Activated CD4-positive, alpha-beta T cell treated with anti-CD3 and anti-CD28 coated beads, Interleukin-2, Interleukin-6, amounts not matched to agents 100 ng/mL and 50 ng/mL, durations not matched to agents 16 hours and 8 hours (primary cell): ENCODE results near the gene FAM47E.

Experiments
- DNase-seq: peaks from one replicate; pipeline ENCODE4 v3.0.0-alpha.2; 2020

Gene FAM47E

GRCh38 chr4:76251441-76252270, at the start of gene FAM47E:
Gene FAM47E (plus strand): TSS chr4:76251721. CDS start chr4:76251747, 26 bp downstream.
- DNase-seq: peak; percentile 27

- no peak for DNase-seq
Observed at GRCh38 chr4:76203541-76203940, 48.0 kb upstream of the FAM47E start.

GRCh38 chr4:76204936-76205335, 46.6 kb upstream of the FAM47E start:
- DNase-seq: no peak

- DNase-seq: no peak
Observed at GRCh38 chr4:76205476-76205875, 46.0 kb upstream of the FAM47E start.

GRCh38 chr4:76206222-76206942, 45.1 kb upstream of the FAM47E start:
- DNase-seq: no peak

GRCh38 chr4:76207549-76207948, 44.0 kb upstream of the FAM47E start:
- DNase-seq: no peak

- no peak for DNase-seq
Observed at GRCh38 chr4:76208005-76208765, 43.3 kb upstream of the FAM47E start.

- DNase-seq: no peak
Observed at GRCh38 chr4:76209881-76210280, 41.6 kb upstream of the FAM47E start.

GRCh38 chr4:76210452-76210851, 41.1 kb upstream of the FAM47E start:
- no peak for DNase-seq

GRCh38 chr4:76211769-76212708, 39.5 kb upstream of the FAM47E start:
- no peak for DNase-seq

- peak; percentile 22 for DNase-seq
Observed at GRCh38 chr4:76212851-76213414, 38.6 kb upstream of the FAM47E start.

- DNase-seq: peak; percentile 71
Observed at GRCh38 chr4:76213415-76214176, 37.9 kb upstream of the FAM47E start, which contains the start of gene SCARB2. Gene SCARB2 (minus strand): TSS chr4:76213824. CDS start chr4:76213543, 281 bp downstream.

GRCh38 chr4:76214177-76214675, 37.3 kb upstream of the FAM47E start:
- no peak for DNase-seq

- DNase-seq: no peak
Observed at GRCh38 chr4:76215077-76215476, 36.4 kb upstream of the FAM47E start.

GRCh38 chr4:76216524-76216923, 35.0 kb upstream of the FAM47E start:
- DNase-seq: no peak

- DNase-seq: no peak
Observed at GRCh38 chr4:76216975-76217814, 34.3 kb upstream of the FAM47E start.

GRCh38 chr4:76219299-76220055, 32.0 kb upstream of the FAM47E start:
- no peak for DNase-seq

- no peak for DNase-seq
Observed at GRCh38 chr4:76224171-76224570, 27.4 kb upstream of the FAM47E start.

GRCh38 chr4:76226418-76226817, 25.1 kb upstream of the FAM47E start:
- DNase-seq: no peak
